ENCODE measurements around the gene GPX5.

GPX5 gene, protein sequence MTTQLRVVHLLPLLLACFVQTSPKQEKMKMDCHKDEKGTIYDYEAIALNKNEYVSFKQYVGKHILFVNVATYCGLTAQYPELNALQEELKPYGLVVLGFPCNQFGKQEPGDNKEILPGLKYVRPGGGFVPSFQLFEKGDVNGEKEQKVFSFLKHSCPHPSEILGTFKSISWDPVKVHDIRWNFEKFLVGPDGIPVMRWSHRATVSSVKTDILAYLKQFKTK

DNA sequence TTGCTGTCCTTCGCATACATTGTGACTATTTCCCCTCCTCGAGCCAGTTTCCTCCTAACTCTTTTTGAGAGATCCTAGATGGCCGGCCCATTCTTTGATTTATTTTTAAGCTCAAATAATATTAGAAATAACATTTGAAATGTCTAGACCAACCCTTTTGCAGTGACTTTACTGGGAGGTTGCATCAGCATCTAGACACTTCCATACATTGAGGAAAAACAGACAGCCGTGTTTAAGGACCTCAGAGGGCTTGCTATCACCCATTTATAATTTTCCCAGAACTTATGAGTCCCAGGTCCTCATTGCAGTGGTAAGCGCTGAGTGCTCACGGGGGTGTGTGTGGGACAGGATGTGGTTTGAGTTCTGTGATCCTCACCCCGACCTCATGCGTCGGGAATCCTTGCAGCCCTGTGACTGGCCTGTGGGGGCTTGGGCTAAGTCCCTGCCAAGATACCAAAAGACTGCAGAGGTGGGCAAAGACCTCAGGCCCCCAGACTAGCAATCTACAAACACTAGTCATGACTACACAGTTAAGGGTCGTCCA is at the start of gene GPX5:
TSS of gene GPX5 (plus strand) at position 386 of the 544 bp plus-strand sequence. CDS start at position 519, 133 bp downstream.
- Mint-ChIP-seq H3K4me1 (ENCODE audit: low read depth) (peaks cover 16% of the 10 kb centered on the region), H3K27me3 (ENCODE audit: low read depth) (peaks cover 69% of the 10 kb centered on the region), H3K36me3 (ENCODE audit: low read depth) (no peaks in the 10 kb centered on the region), H3K27ac (no peak within 1 kb of the TSS), H3K9me3 (no peaks in the 10 kb centered on the region), H3K4me3 (no peak within 1 kb of the TSS)

- Mint-ChIP-seq H3K4me3 (no peak overlapping the region), H3K36me3 (ENCODE audit: low read depth) (no peaks in the 10 kb centered on the region), H3K27ac (no peak overlapping the region), H3K4me1 (ENCODE audit: low read depth) (peaks cover 4% of the 10 kb centered on the region), H3K9me3 (no peaks in the 10 kb centered on the region), H3K27me3 (ENCODE audit: low read depth) (peaks cover 78% of the 10 kb centered on the region)
Measured at GRCh38 chr6:28478518-28478917, 47.2 kb upstream of the GPX5 start.

GRCh38 chr6:28480253-28480932 is 45.3 kb upstream of the GPX5 start:
- Mint-ChIP-seq H3K4me1 (ENCODE audit: low read depth) (peaks cover 3% of the 10 kb centered on the region), H3K4me3 (no peak overlapping the region), H3K27me3 (ENCODE audit: low read depth) (peaks cover 77% of the 10 kb centered on the region), H3K36me3 (ENCODE audit: low read depth) (no peaks in the 10 kb centered on the region), H3K27ac (no peak overlapping the region), H3K9me3 (no peaks in the 10 kb centered on the region)

- Mint-ChIP-seq H3K4me3 (no peak overlapping the region), H3K9me3 (no peaks in the 10 kb centered on the region), H3K27me3 (ENCODE audit: low read depth) (peaks cover 65% of the 10 kb centered on the region), H3K4me1 (ENCODE audit: low read depth) (peaks cover 15% of the 10 kb centered on the region), H3K36me3 (ENCODE audit: low read depth) (no peaks in the 10 kb centered on the region), H3K27ac (no peak overlapping the region)
Measured at GRCh38 chr6:28485482-28485881, 40.2 kb upstream of the GPX5 start.

DNA sequence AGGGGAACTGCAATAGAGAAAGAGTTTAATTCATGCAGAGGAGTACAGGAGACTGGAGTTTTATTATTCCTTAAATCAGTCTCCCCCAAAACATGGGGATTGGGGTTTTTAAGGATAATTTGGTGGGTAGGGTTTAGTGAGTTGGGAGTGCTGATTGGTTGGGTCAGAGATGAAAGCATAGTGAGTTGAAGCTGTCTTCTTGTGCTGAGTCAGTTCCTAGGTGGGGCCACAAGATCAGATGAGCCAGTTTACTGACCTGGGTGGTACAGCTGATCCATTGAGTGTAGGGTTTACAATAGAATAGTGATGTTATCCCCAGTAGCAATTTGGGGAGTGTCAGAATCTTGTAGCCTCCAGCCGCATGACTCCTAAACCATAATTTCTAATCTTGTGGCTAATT is 39.1 kb upstream of the GPX5 start:
- no peak overlapping the region for H3K27ac Mint-ChIP-seq
- no peak overlapping the region for H3K4me3 Mint-ChIP-seq
- no peaks in the 10 kb centered on the region for H3K36me3 Mint-ChIP-seq (ENCODE audit: low read depth)
- peaks cover 19% of the 10 kb centered on the region for H3K4me1 Mint-ChIP-seq (ENCODE audit: low read depth)
- H3K9me3 Mint-ChIP-seq, result no peaks in the 10 kb centered on the region
- peaks cover 63% of the 10 kb centered on the region for H3K27me3 Mint-ChIP-seq (ENCODE audit: low read depth)

GRCh38 chr6:28486988-28487742 is 38.5 kb upstream of the GPX5 start:
- Mint-ChIP-seq H3K9me3 (no peaks in the 10 kb centered on the region), H3K4me1 (ENCODE audit: low read depth) (peaks cover 19% of the 10 kb centered on the region), H3K27ac (no peak overlapping the region), H3K36me3 (ENCODE audit: low read depth) (no peaks in the 10 kb centered on the region), H3K4me3 (no peak overlapping the region), H3K27me3 (ENCODE audit: low read depth) (peaks cover 63% of the 10 kb centered on the region)

DNA sequence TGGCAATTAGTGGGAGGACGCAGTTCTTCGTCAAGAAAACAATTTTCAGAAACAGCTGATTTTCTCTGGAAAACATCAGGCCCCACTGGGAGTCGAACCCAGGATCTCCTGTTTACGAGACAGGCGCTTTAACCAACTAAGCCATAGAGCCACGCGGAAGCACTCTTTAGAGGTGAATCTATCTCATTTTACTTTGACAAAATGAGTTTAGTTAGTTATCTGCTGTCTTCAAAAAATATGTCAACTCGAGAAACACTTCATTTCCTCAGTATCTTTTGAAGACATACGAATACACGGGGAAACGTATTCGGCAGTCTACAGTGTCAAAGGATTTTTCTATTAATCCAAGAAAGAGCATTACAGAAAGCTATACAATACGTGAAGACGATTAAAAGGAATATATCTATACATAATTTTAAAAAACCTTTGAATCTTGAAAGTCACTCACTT is 36.7 kb upstream of the GPX5 start:
- peaks cover 19% of the 10 kb centered on the region for H3K4me1 Mint-ChIP-seq (ENCODE audit: low read depth)
- peaks cover 59% of the 10 kb centered on the region for H3K27me3 Mint-ChIP-seq (ENCODE audit: low read depth)
- peak overlapping the region; percentile 75 for H3K4me3 Mint-ChIP-seq
- no peaks in the 10 kb centered on the region for H3K36me3 Mint-ChIP-seq (ENCODE audit: low read depth)
- H3K27ac Mint-ChIP-seq, result peak overlapping the region; percentile 70
- H3K9me3 Mint-ChIP-seq, result no peaks in the 10 kb centered on the region

DNA sequence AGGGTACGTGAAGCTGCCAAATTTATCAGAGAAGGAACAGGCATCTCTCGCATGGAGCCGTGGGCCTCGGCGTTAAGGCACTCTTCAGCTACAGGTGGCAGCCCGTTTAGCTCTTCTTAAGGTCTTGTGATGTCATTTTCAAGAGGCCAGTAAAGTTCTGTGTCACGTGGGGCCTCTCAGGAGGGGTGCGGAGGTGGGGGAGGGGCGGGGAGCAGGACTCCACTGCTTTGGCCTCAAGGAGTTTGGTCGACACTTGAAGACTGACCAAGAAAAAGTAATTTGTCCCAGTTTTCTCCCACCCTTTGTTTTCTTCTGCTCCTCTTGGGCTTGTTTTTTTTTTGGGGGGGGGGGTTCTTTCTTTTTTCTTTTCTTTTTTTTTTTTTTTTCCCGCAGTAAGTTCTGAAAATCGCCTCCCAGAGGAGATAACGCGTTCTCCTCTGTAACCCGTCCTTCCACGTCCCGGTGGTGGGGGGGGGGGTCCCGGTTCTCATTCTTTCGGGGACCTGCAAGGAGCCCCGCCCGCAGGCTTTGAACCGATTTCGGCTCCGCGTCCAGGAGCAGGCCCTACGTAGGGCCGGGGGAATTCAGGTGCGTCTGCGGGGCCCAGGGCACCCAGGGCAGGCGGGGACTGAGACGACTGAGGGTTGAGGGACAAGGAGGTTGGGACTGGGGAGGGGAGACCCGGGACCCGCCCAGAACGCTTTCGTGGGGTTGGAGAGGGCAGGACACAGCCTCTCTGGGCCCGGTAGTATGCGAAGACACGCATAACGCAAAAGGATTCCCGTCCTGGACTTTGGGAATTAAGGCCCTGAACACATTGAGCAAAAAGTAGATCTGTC is 36.1 kb upstream of the GPX5 start:
- H3K27me3 Mint-ChIP-seq (ENCODE audit: low read depth), result peaks cover 64% of the 10 kb centered on the region
- H3K27ac Mint-ChIP-seq, result peak overlapping the region; percentile 70
- H3K4me1 Mint-ChIP-seq (ENCODE audit: low read depth), result peaks cover 19% of the 10 kb centered on the region
- H3K4me3 Mint-ChIP-seq, result peak overlapping the region; percentile 75
- H3K36me3 Mint-ChIP-seq (ENCODE audit: low read depth), result no peaks in the 10 kb centered on the region
- H3K9me3 Mint-ChIP-seq, result no peaks in the 10 kb centered on the region

- peaks cover 60% of the 10 kb centered on the region for H3K27me3 Mint-ChIP-seq (ENCODE audit: low read depth)
Measured at GRCh38 chr6:28490205-28490890, 35.3 kb upstream of the GPX5 start.

GRCh38 chr6:28491984-28492317 is 33.7 kb upstream of the GPX5 start:
- Mint-ChIP-seq H3K36me3 (ENCODE audit: low read depth) (no peaks in the 10 kb centered on the region), H3K4me1 (ENCODE audit: low read depth) (peaks cover 15% of the 10 kb centered on the region), H3K4me3 (no peak overlapping the region), H3K9me3 (no peaks in the 10 kb centered on the region), H3K27me3 (ENCODE audit: low read depth) (peaks cover 58% of the 10 kb centered on the region), H3K27ac (no peak overlapping the region)

More at GRCh38 chr6:28490205-28490890, 35.3 kb upstream of the GPX5 start:
- Mint-ChIP-seq H3K4me1 (ENCODE audit: low read depth) (peaks cover 16% of the 10 kb centered on the region), H3K9me3 (no peaks in the 10 kb centered on the region), H3K27ac (peak overlapping the region; percentile 65), H3K36me3 (ENCODE audit: low read depth) (no peaks in the 10 kb centered on the region), H3K4me3 (peak overlapping the region; percentile 75)

DNA sequence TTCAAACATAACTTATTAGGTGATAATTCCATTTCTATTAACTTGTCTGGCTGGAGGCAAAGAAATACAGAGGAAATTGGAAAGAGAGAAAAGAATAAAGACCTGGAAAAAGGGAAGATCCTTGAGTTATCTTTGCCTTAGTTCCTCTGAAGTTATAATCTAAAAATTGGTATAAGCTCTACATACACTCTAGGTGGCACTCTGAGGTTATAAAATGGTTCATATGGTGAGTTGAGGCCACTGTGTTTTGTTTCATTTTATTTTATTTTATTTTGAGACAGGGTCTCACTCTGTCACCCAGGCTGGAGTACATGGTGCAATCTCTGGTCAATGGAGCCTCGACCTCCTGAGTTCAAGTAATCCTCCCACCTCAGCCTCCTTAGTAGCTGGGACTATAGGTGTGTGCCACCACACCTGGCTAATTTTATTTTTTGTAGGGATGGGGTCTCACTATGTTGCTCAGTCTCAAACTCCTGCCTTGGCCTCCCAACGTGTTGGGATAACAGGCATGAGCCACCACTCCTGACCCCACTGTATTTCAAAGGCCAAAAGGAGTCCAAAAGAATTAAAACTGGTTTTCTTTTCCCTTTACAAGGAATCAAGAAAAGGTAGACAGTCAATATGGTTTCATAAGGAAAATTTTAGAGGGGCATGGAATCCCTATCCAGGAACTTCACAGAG is 29.4 kb upstream of the GPX5 start:
- Mint-ChIP-seq H3K9me3 (no peaks in the 10 kb centered on the region), H3K4me3 (no peak overlapping the region), H3K27me3 (ENCODE audit: low read depth) (peaks cover 44% of the 10 kb centered on the region), H3K36me3 (ENCODE audit: low read depth) (no peaks in the 10 kb centered on the region), H3K27ac (no peak overlapping the region), H3K4me1 (ENCODE audit: low read depth) (no peaks in the 10 kb centered on the region)

- Mint-ChIP-seq H3K4me1 (ENCODE audit: low read depth) (no peaks in the 10 kb centered on the region), H3K9me3 (no peaks in the 10 kb centered on the region), H3K27me3 (ENCODE audit: low read depth) (peaks cover 36% of the 10 kb centered on the region), H3K27ac (no peak overlapping the region), H3K36me3 (ENCODE audit: low read depth) (no peaks in the 10 kb centered on the region), H3K4me3 (no peak overlapping the region)
Measured at GRCh38 chr6:28497306-28497705, 28.4 kb upstream of the GPX5 start.

- no peaks in the 10 kb centered on the region for H3K4me1 Mint-ChIP-seq (ENCODE audit: low read depth)
- no peaks in the 10 kb centered on the region for H3K9me3 Mint-ChIP-seq
- H3K4me3 Mint-ChIP-seq, result no peak overlapping the region
- no peaks in the 10 kb centered on the region for H3K36me3 Mint-ChIP-seq (ENCODE audit: low read depth)
- no peak overlapping the region for H3K27ac Mint-ChIP-seq
- peaks cover 34% of the 10 kb centered on the region for H3K27me3 Mint-ChIP-seq (ENCODE audit: low read depth)
Measured at GRCh38 chr6:28497893-28498292, 27.8 kb upstream of the GPX5 start.

Measured in T-helper 1 cell treated with Interleukin-12 subunit alpha and Interleukin-12 subunit beta and Interleukin-4 antibody, amounts not matched to agents 30 μg/mL and 1 μg/mL, for 36 hours (primary cell).